GM10266 (cell line): ENCODE results near the gene SPOCK2.

Experiments
- DNase-seq: peaks from one replicate; pipeline ENCODE4 v3.0.0; 2012; ENCODE audit errors: extremely low spot score
- TF ChIP-seq, protein P1 (sequence below): IDR thresholded peaks from 2 replicates; pipeline ENCODE4 v1.5.1; 2012; ENCODE audit warnings: mild to moderate bottlenecking, low read depth; ENCODE audit not compliant: control insufficient read depth, insufficient read depth; ENCODE audit errors: missing control alignments

Gene SPOCK2

DNA sequence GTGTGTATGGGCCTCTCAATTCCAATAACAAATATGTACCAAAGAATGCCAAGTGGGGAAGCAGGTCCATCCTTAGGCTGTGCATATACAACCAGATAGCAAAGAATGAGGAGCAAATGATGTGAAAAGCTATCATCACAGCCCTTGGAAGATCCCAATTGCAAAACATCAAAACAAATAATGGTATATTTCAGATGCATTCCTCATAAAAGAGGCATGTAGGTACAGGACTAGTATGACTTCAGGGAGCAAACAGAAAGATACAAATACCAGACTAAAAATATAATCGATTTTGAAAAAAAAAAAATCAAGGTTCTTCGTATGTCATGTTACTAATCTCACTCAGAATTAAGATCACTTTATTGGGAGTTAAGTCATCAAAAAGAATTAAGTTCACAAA, 18.5 kb upstream of the SPOCK2 start:
- DNase-seq = no peak
- TF ChIP-seq, protein P1, sequence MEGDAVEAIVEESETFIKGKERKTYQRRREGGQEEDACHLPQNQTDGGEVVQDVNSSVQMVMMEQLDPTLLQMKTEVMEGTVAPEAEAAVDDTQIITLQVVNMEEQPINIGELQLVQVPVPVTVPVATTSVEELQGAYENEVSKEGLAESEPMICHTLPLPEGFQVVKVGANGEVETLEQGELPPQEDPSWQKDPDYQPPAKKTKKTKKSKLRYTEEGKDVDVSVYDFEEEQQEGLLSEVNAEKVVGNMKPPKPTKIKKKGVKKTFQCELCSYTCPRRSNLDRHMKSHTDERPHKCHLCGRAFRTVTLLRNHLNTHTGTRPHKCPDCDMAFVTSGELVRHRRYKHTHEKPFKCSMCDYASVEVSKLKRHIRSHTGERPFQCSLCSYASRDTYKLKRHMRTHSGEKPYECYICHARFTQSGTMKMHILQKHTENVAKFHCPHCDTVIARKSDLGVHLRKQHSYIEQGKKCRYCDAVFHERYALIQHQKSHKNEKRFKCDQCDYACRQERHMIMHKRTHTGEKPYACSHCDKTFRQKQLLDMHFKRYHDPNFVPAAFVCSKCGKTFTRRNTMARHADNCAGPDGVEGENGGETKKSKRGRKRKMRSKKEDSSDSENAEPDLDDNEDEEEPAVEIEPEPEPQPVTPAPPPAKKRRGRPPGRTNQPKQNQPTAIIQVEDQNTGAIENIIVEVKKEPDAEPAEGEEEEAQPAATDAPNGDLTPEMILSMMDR = no peak

DNA sequence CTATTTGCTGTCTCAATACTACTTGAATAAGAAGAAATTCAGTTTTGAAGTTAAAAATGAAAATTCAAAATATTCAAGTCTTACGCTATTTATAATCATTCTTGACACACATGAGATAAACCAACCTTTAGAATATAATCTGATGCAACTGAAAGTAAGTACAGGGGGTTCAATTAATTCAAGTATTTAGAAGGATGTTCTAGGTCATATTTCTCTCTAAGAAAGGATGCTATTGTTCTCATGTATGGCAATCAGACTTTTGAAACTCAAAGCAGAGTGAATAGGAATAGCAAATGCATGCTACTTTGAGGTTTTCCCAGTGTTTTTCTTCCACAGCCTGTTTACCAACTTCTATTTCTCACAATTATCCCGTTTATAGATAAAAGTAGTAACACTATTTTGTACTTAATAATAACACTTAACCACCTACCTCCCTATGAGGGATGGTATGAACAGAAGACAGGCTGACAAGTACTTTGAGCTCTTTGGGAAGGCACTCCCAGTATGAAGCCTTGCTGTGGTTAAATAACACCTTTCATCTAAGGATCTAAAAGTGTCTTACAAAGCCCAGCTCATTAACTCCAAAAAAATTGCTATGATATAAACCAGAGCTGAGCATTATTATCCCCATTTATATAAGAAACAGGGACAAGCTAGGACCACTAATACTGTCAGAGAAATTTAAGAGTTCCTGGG, 18.0 kb upstream of the SPOCK2 start:
- no peak for DNase-seq
- TF ChIP-seq, protein P1 = no peak

DNA sequence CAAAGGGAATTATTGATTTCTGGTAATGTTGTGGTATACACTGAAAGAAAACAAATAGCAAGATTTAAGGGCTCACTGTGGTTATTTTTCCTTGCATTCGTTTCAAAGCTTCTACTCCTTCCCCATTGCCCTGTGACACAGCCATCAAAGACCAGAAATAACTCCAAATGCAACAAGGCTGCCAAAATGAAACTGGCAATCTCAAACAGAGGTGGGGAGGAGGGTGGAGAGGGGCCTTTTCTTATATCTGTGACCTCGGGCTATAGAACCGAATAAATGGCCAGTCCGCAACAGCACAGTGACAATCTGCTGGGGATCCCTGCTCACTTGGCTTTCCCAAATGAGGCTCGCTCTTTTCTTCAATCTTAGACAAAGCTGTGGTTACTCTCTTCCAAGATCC, 17.4 kb upstream of the SPOCK2 start:
- DNase-seq = no peak
- TF ChIP-seq, protein P1 = no peak

DNA sequence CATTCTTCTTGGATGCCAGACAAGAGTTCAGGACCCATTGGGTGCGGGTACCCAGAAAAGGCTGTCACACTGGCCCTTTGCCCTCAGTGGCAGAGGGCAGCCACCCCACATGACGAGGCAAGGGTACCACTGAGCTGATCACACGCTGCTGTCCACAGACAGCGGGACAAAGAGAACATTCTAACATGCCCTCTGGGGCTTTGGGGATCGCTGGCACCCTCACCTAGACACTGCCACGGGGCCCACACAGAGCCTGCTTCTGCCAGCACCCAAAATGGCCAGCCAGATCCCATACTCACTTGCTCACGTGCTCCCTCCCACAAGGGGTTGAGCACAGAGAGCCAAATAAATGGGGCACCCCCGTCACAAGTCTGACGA, 16.7 kb upstream of the SPOCK2 start:
- DNase-seq = no peak

DNA sequence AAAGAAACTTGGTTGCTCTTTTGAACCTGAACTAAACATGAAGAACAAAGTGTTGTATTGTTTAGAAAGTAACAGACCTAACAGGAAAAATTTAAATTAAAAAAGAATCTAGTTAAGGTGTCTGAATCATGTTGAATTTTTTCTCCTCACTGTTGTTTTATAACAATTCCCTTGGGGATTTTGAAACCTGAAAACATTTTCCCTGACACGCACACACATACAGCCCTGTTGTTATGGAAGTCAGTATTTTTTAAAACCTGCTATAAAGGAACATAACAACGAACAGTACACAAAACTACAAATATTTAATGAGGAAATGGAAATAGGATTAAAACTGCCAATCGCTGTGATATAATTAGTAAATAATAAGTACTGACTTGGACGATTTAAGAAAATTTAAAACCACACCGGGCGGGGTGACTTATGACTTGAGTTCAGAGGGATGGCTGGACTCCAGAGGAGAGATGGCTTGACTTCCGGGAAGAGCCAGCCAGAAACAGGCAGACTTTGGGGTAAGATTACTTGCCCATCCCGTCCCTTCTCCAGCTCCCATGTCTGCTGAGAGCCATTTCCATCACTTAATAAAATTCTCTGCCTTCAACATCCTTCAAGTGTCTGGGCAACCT, 16.2 kb upstream of the SPOCK2 start:
- TF ChIP-seq, protein P1 = no peak
- no peak for DNase-seq

More for the DNA sequence above, 16.7 kb upstream of the SPOCK2 start:
- TF ChIP-seq, protein P1 = no peak

DNA sequence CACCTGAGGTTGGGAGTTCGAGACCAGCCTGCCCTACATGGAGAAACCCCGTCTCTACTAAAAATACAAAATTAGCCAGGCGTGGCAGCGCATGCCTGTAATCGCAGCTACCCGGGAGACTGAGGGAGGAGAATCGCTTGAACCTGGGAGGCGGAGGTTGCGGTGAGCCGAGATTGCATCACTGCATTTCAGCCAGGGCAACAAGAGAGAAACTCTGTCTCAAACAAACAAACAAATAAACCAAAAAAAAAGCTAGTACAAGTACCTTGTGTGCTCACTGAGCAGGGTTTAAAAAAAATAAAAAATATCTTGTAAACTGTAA, 11.2 kb upstream of the SPOCK2 start:
- DNase-seq = no peak
- TF ChIP-seq, protein P1 = no peak

DNA sequence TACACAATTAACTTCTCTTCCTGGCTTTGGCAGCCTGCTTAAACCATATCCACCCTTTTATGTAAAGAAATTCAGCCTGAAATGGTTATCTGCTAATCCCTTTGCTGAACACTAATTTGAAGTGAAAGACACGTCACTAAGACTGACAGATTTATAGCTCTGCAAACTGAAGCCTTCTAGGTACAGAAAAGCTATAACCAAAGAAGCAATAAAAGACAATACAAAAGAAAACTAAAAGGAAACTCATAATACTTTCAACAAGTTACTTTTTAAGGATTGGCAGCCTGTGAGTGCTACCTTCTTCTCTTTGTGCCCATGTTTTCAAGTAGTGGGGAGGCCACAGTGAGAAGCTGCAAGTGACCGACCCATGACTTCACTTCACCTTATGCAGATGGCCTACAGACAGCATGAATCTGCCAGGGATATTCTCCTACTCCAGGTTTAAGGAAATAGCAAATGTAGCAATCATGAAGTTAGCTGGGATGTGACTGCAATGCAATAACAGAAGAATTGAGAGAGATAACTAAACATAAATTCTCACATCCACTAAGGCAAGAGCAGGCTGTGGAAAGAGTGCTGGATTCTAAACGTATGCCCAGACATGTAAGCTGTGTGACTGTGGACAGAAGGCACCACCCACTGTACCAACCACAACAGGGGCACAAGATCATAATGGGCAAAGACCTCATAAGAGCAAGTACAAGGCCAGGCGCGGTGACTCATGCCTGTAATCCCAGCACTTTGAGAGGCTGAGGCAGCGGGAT, 10.7 kb upstream of the SPOCK2 start:
- no peak for DNase-seq

More for the DNA sequence above, 10.7 kb upstream of the SPOCK2 start:
- TF ChIP-seq, protein P1 = no peak
